ENCODE measurements around the gene CNR2.

The CNR2 gene

DNA sequence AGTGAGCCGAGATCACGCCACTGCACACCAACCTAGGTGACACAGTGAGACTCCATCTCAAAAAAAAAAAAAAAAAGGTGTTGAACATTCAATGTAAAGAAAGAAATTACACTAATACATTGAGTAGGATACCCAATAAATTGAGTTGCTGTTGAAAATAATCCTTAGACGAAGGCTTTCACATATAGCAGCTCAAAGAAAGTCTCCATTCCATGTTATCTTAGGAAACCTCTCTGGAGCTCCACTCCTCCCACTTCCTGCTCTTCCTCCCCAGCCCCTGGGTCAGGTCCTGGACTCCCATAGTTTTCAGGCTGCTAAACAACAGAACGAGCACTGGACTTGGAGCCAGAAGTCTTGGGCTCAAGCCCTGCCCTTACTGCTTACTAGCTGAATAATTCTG is 15.6 kb upstream of the CNR2 start:
- H3K27me3 Mint-ChIP-seq, result no peaks in the 10 kb centered on the region
- ATAC-seq (replicated peaks), result no peak
- peaks cover 23 to 42% of the 10 kb centered on the region in 2 donors for H3K4me1 Mint-ChIP-seq
- no peak overlapping the region for H3K27ac Mint-ChIP-seq
- H3K36me3 Mint-ChIP-seq, result no peaks in the 10 kb centered on the region
- no peak overlapping the region for H3K4me3 Mint-ChIP-seq
- no peaks in the 10 kb centered on the region for H3K9me3 Mint-ChIP-seq
- DNase-seq, result no peak

DNA sequence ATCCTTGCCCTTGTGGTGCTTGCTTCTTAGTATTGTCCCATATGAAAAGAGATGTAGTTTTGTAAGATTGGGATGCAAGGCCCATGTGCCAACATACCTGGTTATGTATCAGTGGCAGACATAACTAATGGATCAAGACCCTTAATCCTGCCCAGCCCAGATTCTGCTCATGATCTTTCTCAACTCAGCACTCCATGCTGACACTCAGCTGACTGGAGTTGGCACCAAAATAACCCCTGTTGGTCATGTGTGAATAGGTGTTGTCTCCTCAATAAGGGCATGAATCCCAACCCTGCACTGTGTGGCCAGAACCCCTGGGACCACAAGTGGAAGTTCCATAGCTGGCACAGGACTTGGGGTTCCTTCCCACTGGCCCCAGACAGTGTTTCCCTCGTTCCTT is 13.9 kb upstream of the CNR2 start:
- DNase-seq (no peak), ATAC-seq (replicated peaks) (no peak)
- Mint-ChIP-seq H3K27me3 (no peaks in the 10 kb centered on the region), H3K27ac (no peak overlapping the region), H3K9me3 (no peaks in the 10 kb centered on the region), H3K4me3 (no peak overlapping the region), H3K36me3 (no peaks in the 10 kb centered on the region), H3K4me1 (peaks cover 13 to 26% of the 10 kb centered on the region in 2 donors)

DNA sequence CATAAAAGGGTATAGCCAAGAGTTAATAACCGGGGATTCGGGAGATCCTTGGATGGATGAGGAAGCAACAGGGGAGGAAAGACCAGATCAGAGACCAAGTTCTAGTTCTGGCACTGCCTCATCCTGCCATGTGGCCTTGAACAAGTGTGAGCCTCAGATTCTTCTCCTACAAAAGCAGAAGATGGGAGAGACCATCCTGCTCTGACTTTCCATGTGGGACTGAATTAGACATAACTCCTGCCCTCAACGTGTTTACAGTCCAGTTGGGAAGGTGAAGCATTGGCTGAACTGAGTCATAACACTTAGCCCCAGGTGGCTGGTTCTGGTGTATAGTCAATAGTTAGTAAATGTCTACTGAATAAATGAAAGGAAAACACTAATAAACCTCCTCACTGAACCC is 12.1 kb upstream of the CNR2 start:
- ATAC-seq (replicated peaks) (no peak), DNase-seq (no peak)
- no peak overlapping the region for H3K27ac Mint-ChIP-seq
- H3K27me3 Mint-ChIP-seq, result no peaks in the 10 kb centered on the region
- H3K9me3 Mint-ChIP-seq, result no peaks in the 10 kb centered on the region
- H3K4me3 Mint-ChIP-seq, result no peak overlapping the region
- peaks cover 7 to 15% of the 10 kb centered on the region in 2 donors for H3K4me1 Mint-ChIP-seq
- no peaks in the 10 kb centered on the region for H3K36me3 Mint-ChIP-seq

DNA sequence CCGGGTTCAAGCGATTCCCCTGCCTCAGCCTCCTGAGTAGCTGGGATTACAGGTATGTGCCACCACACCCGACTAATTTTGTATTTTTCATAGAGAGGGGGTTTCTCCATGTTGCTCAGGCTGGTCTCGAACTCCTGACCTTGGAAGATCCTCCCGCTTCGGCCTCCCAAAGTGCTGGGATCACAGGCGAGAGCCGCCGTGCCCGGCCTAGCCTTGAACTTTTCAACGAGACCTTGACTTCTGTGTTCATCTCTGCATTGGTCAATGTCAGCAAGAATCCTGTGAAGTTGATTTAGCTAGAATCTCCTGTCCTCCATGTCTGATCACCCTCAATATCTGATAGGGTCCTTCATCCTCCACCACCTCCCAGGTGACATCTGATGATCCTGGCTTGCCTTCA is 11.4 kb upstream of the CNR2 start:
- H3K36me3 Mint-ChIP-seq, result no peaks in the 10 kb centered on the region
- peaks cover 12 to 20% of the 10 kb centered on the region in 2 donors for H3K4me1 Mint-ChIP-seq
- no peaks in the 10 kb centered on the region for H3K9me3 Mint-ChIP-seq
- no peak for DNase-seq
- peak overlapping the region; percentile 48 for H3K27ac Mint-ChIP-seq
- H3K4me3 Mint-ChIP-seq, result no peak overlapping the region
- no peaks in the 10 kb centered on the region for H3K27me3 Mint-ChIP-seq
- ATAC-seq (replicated peaks), result no peak

DNA sequence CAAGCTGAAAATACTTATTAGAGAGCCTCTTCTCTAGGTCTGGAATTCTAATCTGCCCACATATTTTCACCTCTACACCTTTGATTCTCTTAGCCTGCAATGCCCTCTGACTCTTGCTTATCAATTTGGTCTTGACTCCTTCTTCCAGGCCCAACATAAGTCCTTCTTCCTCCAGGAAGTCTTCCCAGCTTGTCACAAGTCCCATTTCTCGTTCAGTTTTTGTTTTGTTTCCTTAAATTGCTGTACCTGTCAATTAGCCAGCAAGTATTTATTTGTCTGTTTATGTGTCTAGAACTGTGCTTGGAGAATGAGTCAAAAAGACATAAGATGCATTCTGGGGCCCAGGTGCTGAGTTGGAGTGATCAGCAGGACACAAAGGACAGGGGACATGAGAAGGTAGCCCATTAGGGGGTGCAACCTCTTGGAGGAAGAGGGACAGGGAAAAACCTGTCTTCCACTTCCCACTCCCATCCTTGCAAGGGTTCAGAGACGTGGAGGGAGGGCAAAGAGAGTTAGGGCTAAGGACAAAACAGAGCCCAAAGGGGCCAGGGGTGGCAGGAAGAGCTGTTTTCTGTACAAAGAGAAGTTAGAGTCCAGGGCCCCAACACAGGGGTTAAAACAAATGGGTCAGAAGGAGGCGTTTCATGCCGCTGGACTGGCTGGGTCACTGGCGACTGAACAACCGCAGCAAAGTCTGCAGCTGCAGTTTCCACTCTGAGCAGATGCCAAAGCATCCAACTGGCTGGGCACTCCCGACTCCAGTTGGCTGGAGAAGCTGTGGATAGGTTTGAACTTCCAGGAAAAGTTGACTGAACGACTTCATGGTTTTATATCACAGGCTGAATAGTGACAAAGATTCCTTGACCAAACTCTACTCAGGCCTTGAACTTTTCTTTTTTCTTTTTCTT is 10.7 kb upstream of the CNR2 start:
- H3K4me1 Mint-ChIP-seq, result peaks cover 12 to 22% of the 10 kb centered on the region in 2 donors
- ATAC-seq (replicated peaks), result no peak
- H3K27ac Mint-ChIP-seq, result no peak overlapping the region
- no peak for DNase-seq
- H3K27me3 Mint-ChIP-seq, result no peaks in the 10 kb centered on the region
- no peaks in the 10 kb centered on the region for H3K36me3 Mint-ChIP-seq
- no peaks in the 10 kb centered on the region for H3K9me3 Mint-ChIP-seq
- H3K4me3 Mint-ChIP-seq, result no peak overlapping the region

DNA sequence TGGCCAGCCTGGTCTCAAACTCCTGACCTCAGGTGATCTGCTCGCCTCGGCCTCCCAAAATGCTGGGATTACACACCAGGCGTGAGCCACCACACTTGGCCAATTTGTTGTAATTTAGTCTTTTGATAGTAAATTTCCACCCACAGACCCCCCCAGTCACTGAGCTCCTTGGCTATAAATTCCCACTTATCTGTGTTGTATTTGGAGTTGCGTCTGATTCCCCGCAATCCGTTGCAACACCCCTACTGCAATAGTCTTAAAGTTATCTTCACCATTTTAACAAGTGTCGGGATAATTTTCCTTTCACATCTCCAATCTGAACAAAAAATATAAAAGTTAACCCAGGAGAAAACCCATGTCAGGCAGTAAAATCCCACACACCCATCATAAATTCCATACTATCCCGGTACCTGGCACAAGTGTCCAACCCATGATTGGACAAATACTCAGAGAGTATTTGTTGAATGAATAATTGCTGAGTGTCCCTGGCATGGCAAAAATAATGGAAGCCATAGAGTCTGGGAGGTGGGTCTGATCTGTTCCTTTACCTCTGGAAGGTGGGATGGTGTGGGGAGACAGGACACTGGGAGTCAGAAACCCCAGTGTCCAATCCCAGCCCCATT is 9.3 kb upstream of the CNR2 start:
- DNase-seq (no peak), ATAC-seq (replicated peaks) (no peak)
- no peaks in the 10 kb centered on the region for H3K27me3 Mint-ChIP-seq
- no peaks in the 10 kb centered on the region for H3K9me3 Mint-ChIP-seq
- H3K4me3 Mint-ChIP-seq, result no peak overlapping the region
- H3K36me3 Mint-ChIP-seq, result no peaks in the 10 kb centered on the region
- peaks cover 12 to 22% of the 10 kb centered on the region in 2 donors for H3K4me1 Mint-ChIP-seq
- H3K27ac Mint-ChIP-seq, result no peak overlapping the region

DNA sequence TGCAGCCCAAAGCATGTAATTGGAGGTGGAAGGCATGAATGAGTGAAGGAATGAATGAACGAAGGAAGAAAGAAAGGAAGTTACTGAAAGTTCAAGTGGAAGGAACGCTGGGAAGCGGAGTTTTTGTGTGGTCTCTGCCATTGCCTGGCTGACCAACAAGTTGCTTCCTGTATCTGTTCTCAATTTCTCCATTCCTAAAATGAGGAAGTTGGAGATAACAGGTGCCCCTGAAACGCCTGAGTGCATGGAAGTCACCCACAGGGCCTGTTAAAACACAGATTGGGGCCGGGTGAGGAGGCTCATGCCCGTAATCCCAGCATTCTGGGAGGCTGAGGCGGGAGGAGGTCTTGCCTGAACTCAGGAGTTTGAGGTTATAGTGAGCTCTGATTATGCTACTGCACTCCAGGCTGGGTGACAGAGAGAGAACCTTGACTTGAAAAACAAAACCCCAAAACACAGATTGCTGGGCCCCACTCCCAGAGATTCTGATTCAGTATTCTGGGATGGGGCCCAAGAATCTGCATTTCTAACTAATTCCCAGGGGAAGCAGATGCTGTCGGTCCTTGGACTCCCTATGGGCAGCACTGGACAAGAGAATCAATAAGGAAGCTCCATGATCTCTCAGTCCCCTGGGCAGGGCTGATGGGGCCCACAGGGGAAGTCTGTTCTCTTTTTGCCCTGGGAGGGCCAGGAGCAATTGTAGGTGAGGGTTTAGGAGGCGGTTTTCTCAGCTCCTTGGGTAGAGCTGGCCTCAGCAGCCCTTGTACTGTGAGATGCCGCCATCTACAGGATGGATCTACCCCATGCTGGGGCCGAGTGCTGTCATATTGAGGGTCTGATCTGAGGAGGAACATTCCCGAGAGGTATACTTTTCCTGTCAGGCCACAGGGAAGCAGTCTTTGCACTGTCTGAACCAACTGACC is 3.3 kb upstream of the CNR2 start:
- Mint-ChIP-seq H3K27me3 (no peaks in the 10 kb centered on the region), H3K4me1 (peaks cover 36 to 67% of the 10 kb centered on the region in 2 donors), H3K4me3 (peak overlapping the region; percentile 29 to 36), H3K27ac (peak overlapping the region; percentile 86), H3K9me3 (no peaks in the 10 kb centered on the region), H3K36me3 (peaks cover 12 to 20% of the 10 kb centered on the region in 2 donors)
- ATAC-seq (replicated peaks) (peak; percentile 78 to 80), DNase-seq (peak; percentile 73)

DNA sequence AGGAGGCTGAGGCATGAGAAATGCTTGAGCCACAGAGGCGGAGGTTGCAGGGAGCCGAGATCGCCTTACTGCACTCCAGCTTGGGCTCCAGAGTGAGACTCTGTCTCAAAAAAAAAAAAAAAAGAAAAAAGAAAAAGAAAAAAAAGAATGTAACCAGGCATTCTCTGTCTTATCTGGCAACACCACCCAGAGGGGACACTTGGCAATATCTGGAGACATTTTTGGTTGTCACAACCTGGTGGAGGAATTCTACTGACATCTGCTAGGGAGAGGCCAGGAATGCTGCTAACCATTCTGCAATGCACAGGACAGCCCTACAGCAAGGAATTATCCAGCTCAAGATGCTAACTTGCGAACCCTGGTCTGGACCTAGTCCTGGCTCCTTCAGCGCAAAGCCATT is 2.3 kb upstream of the CNR2 start:
- Mint-ChIP-seq H3K4me3 (no peak overlapping the region), H3K4me1 (peaks cover 42 to 73% of the 10 kb centered on the region in 2 donors), H3K9me3 (no peaks in the 10 kb centered on the region), H3K36me3 (peaks cover 20 to 29% of the 10 kb centered on the region in 2 donors), H3K27ac (peak overlapping the region; percentile 68), H3K27me3 (no peaks in the 10 kb centered on the region)
- DNase-seq, result no peak
- no peak for ATAC-seq (replicated peaks)

DNA sequence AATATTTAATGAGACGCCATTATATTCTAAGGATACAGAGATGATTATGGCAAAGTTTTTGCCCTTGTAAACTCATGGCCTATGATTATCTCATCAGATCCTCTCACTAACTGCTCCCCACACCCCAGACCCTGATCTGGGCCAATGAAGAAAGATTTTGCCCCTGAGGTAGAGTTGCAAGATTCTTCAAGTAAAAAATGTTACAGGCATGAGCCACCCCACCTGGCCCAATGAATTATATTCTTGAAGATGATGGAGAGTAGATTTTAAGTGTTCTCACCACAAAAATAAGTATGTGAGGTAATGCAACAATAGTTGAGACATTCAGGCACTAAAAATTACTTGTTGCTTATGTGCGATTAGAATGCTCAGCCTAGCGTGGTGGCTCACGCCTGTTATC is 1.8 kb upstream of the CNR2 start:
- H3K27me3 Mint-ChIP-seq, result no peaks in the 10 kb centered on the region
- DNase-seq (no peak), ATAC-seq (replicated peaks) (no peak)
- no peak overlapping the region for H3K4me3 Mint-ChIP-seq
- H3K27ac Mint-ChIP-seq, result peak overlapping the region; percentile 54
- no peaks in the 10 kb centered on the region for H3K9me3 Mint-ChIP-seq
- H3K4me1 Mint-ChIP-seq, result peaks cover 43 to 73% of the 10 kb centered on the region in 2 donors
- H3K36me3 Mint-ChIP-seq, result peaks cover 24 to 33% of the 10 kb centered on the region in 2 donors

DNA sequence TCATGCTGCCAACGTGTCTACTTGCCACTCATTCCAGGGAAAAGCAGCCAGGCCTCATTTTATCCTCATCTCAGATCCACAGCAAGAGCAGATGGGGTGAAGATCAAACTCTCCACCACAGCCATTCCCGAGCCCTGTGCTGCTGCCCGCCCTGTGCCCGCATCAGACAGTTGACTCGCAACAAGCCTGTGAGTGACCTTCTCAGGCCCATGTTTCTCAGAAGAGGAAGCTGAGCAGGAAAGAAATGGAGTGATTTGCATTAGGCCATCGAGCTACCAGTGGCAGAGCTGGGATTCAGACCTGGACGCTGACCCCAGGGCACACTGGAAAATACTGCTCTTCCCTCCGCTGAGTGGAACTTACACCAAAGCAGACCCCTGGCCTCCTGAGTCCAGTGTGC is 1.2 kb downstream of the CNR2 start:
- peak overlapping the region; percentile 88 to 93 for H3K4me3 Mint-ChIP-seq
- H3K36me3 Mint-ChIP-seq, result peaks cover 39 to 50% of the 10 kb centered on the region in 2 donors
- H3K27ac Mint-ChIP-seq, result peak overlapping the region; percentile 95
- H3K9me3 Mint-ChIP-seq, result no peaks in the 10 kb centered on the region
- DNase-seq (no peak), ATAC-seq (replicated peaks) (no peak)
- H3K4me1 Mint-ChIP-seq, result peaks cover 55 to 91% of the 10 kb centered on the region in 2 donors
- H3K27me3 Mint-ChIP-seq, result no peaks in the 10 kb centered on the region

DNA sequence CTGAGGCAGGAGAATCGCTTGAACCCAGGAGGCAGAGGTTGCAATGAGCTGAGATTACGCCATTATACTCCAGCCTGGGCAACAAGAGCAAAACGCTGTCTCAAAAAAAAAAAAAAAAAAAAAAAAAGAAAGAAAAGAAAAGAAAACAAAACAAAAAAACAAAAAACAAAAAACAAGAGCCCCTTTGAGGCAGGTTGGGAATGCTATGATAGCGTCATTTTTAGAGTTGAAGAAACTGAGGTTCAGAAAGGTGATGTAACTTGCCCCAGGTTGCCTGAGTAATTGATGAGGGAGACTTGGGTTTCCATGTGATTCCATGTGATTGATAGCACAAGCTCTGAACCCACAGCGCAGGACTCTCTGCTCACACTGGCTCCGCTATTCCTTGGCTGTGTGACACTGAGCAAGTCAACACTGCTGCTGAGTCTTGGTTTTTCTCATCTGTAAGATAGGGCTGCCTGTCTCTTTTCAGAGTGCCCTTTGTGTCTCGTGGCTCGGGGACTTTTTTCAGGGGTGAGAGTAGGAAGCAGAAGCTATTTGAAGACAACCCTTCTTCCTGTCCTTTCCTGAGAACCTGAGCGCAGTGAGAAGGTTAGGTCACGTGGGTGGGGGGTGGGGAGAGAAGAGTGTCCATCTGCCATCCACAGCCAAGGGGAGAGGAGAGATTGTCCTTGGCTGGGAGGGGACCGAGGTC is 2.5 kb downstream of the CNR2 start:
- peak overlapping the region; percentile 88 to 93 for H3K4me3 Mint-ChIP-seq
- no peaks in the 10 kb centered on the region for H3K9me3 Mint-ChIP-seq
- peak overlapping the region; percentile 95 for H3K27ac Mint-ChIP-seq
- no peaks in the 10 kb centered on the region for H3K27me3 Mint-ChIP-seq
- peaks cover 54 to 91% of the 10 kb centered on the region in 2 donors for H3K4me1 Mint-ChIP-seq
- H3K36me3 Mint-ChIP-seq, result peaks cover 47 to 61% of the 10 kb centered on the region in 2 donors
- DNase-seq, result peak; percentile 58
- ATAC-seq (replicated peaks), result peak; percentile 36 to 37

DNA sequence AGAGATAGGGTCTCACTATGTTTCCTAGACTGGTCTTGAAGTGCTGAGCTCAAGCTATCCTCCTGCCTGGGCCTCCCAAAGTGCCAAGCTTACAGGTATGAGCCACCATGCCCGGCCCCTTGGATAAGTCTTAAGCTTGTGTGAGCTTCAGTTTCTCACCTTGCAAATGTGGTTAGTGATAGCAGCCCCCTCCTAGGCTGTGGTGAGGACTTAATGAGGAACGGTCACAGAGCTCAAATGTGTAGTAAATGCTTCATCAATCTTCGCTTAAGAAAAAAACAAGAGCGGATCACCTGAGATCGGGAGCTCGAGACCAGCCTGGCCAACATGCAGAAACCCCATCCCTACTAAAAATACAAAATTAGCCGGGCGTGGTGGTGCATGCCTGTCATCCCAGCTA is 3.0 kb downstream of the CNR2 start:
- Mint-ChIP-seq H3K4me3 (peak overlapping the region; percentile 88 to 93), H3K27ac (peak overlapping the region; percentile 95), H3K27me3 (no peaks in the 10 kb centered on the region), H3K9me3 (no peaks in the 10 kb centered on the region), H3K36me3 (peaks cover 50 to 65% of the 10 kb centered on the region in 2 donors), H3K4me1 (peaks cover 56 to 91% of the 10 kb centered on the region in 2 donors)
- DNase-seq (no peak), ATAC-seq (replicated peaks) (peak in 1 of 2 donors; percentile 15)

DNA sequence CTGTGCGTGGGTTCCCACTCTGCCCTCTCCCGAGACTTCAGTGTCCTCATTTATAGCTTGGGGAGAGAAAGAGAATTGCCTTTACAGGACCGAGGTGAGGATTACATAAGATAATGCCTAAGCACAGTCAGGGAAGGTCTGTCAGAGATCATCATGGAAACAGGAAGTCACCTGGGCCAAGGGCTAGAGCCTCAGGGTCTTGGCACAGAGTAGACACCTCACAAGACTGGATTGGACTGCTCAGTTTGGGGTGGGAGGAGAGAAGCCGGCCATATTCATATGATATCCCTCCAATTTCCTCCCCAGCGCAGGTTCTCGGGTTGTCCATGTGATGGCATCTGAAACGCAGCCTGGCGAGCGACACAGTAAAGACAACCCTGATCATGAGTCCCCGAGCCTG is 3.8 kb downstream of the CNR2 start:
- H3K27ac Mint-ChIP-seq, result peak overlapping the region; percentile 95
- no peaks in the 10 kb centered on the region for H3K27me3 Mint-ChIP-seq
- peaks cover 59 to 93% of the 10 kb centered on the region in 2 donors for H3K4me1 Mint-ChIP-seq
- no peak for DNase-seq
- H3K4me3 Mint-ChIP-seq, result peak overlapping the region; percentile 88 to 93
- H3K9me3 Mint-ChIP-seq, result no peaks in the 10 kb centered on the region
- ATAC-seq (replicated peaks), result peak; percentile 20 to 27
- peaks cover 54 to 69% of the 10 kb centered on the region in 2 donors for H3K36me3 Mint-ChIP-seq

Data from stimulated activated naive B cell treated with anti-CD40 and anti-IgM and Interleukin-4, amounts not matched to agents 10 μg/mL and 1 μg/mL and 100 μg/mL, for 72 hours (primary cell).